ENCODE measurements around the gene KMT2A.
"Not testable (repeated sequence)": the region's sequence is repeated elsewhere in the genome, so short reads cannot be mapped to it uniquely, and the experiment has no call there.

Gene KMT2A

DNA sequence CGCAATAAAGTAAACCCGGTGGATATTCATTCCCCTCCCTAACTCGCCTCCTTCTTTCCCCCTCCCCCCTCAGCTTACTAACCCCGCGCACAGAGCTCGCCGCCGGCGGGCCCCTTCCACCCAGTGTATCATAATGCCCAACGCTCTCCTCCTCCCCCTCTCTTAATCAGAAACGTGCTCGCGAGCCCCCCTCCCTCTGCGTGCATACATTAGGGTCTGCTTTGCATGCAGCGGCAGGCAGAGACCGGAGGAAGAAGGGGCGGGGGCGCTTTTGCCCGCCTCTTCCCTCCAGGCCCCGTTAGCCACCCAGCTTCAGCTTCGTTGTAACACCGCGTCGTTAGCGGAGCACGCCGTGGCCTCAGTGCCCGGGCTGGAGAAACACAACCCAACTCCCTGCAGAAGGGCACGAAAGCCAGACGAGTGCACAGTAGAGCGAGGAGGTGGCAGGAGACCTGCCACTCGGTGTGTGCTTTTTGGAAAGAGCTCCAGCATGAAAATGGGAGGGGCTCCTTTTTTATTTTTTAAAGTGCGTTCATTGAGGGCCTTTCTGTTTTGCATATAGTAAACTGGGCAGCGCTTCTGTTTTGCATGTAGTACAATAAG is 901 bp upstream of the KMT2A start:
- DNase-seq = peak; percentile 77

DNA sequence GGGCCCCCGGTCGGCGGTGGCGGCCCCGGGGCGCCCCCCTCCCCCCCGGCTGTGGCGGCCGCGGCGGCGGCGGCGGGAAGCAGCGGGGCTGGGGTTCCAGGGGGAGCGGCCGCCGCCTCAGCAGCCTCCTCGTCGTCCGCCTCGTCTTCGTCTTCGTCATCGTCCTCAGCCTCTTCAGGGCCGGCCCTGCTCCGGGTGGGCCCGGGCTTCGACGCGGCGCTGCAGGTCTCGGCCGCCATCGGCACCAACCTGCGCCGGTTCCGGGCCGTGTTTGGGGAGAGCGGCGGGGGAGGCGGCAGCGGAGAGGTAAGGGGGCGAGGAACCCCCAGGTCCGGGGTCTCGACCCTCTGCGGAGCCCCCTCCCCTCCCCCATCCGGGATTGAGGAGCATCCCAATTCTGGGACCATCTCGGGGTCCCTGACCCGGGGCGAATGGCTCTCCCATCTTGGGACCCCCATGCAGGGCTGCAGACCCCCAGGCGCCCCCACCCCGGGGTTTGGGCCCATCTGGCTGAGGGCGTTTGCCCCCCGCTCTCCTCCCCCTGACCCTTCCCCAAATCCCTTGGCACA is 431 bp downstream of the KMT2A start:
- DNase-seq = no peak

DNA sequence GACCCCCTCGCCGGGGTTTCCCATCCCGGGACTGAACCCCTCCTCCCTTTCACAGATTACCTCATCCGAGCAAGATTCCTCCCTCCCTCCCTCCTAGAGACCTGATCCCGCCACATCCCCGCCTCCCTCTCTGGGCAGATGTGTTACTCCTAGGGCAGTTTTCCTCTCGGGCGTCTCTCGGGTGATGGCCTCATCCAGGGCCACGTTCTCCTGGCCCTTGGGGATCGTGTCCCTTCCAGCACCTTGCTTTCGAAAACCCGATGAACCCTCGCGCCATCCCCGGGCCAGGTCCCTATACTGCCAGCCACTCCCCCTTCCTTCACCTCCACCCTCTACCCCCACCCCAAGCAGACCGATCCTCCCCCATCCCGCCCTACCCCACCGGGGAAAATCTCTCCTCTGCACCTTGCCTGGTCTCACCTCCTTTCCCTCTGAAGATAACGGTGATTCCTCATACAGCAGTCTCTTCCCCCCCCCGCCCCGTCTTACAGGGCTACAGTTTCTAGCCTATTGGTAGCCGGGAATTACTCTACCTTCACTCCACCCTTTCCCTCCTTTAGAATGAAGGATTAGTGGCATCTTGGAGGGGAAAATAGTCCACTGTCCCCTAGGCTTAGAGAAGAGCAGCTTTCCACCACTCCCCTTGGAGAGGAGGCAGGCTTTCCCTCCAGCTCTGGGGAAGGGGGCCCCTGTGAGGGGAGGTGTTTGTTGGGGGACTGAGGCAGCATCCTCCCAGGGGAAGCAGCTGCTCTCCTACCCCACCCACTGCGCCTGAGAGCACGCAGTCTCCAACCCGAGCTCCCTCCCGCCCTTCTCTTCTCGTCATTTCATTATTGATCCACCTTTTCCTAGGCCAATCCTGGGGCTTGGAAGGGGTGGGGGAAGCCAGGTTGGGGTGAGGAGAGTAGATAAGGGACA is 1.2 kb downstream of the KMT2A start:
- DNase-seq = peak; percentile 68

GRCh38 chr11:118438314-118438931 is 2.1 kb downstream of the KMT2A start:
- DNase-seq = peak; percentile 82

GRCh38 chr11:118439646-118440045 is 3.4 kb downstream of the KMT2A start:
- DNase-seq = no peak

DNA sequence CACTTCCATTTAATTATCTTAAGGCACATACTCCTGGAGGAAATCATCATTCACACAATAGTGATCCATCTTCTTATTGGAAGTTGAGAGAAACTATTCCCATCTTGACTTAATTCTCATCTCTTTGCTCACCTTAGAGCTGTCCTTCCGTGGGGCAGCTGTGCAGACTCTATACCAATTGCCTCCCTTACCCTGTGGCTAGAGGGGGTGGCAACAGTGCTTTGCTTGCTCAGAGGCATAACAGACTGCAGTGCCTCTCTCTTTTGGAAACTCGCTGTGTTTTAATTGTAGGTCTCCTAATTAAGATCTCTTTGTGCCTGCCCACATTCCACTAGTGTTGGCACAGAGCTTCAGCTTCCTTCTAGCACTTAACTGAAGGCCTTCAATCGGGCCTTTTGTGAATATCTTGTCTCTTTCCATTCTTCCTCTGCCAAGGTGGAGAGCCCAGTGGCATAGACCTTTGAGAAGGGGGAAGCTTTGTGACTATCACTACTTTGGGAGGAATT is 5.5 kb downstream of the KMT2A start:
- no peak for DNase-seq

DNA sequence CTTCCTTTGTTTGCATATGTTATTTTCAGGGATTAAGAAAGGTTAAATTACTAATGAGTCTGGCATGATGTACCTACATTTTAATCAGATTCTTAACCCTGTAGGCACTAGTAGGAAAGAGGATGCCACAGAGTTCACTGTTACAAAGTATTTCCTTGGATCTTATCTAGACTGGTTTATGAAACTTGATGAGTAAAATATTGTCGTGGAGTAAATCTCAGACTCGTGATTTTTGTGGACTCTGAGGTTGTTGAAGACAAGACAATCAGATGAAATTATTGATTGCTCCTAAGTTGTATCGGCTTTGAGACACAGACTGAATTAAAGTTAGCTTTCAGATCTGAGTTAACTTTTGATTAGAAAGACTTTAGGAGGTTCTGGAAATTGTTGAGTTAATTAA is 6.0 kb downstream of the KMT2A start:
- DNase-seq = no peak

- DNase-seq = no peak
These were observed 6.8 kb downstream of the KMT2A start for GRCh38 chr11:118442908-118443589.

- no peak for DNase-seq
These were observed 7.4 kb downstream of the KMT2A start for GRCh38 chr11:118443590-118444218.

GRCh38 chr11:118447423-118447822 is 11.1 kb downstream of the KMT2A start:
- DNase-seq = no peak

DNA sequence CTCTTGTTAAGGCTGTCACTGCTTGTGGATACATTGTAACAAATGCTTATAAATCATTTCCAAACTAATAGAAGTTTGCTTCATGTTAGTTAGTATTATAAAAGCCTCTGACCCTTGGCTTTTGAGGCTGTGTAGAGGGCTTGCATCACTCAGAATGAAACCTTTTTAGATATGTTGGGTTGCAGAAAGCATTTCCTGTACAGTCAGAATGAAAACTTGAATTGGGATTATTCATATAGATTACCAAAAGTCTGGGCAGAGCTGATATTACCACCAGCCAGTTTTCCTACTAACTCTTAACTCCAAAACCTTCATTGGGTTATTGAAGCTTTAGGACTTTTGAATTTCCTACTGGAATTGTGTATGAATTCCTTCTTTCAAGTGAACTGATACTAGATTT is 12.0 kb downstream of the KMT2A start:
- no peak for DNase-seq

DNA sequence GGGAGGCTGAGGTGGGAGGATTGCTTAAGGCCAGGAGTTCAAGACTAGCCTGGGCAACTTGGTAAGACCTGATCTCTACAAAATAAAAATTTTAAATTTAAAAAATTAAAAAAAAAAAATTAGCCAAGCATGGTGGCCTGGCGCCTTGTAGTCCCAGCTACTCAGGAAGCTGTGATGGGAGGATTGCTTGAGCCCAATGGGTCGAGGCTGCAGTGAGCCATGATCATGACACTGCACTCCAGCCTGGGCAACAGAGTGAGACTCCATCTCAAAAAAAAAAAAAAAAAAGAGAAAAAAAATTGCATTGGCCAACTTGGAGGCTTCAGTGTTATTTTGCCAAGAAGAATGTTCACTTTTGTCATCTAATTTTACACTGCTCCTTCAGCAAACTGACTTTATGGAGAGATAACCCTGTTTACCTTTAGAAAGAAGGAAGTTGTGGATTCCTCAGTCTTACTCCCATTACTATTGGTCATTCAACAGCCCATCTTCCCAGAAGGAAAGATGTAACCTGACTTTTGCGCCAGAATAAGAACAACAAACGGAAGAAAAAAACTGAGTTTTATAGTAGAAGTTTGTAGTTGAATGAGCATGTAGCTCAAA is 13.1 kb downstream of the KMT2A start:
- DNase-seq = no peak

DNA sequence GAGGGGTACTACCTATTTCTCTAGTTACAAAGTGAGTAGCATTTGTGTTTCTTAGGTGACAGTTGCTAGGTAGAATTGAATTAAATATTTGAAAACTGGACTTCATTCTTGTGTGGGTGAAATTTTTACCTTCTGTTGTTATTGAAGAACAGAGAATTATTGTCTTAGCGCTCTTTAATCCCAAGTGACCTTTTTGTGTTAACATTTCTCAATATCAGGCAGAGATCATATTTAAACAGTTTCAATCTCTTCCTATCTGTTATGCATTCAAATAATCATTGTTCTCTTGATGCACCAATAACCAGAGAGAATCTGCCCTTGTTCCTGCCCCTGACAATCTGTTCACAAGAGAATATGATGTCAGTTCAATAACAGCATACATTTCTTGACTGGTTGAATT is 14.2 kb downstream of the KMT2A start:
- no peak for DNase-seq

DNA sequence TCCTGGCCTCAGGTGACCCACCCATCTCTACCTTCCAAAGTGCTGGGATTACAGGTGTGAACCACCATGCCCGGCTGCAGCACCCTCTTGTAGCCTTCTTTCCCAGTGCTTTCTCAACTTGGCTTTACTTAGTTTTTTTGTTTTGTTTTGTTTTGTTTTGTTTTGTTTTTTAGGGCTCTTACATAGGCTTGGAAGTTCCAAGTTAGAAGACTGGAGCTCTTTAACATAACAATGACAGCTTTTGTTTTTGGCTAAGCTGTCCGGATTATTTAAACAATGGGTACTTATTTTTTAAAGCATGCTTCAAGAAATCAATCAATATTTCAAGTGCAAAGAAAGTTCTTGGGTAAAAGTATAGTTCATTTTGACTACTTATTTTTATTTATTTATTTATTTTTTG is 25.9 kb downstream of the KMT2A start:
- no peak for DNase-seq

GRCh38 chr11:118468968-118469367 is 32.7 kb downstream of the KMT2A start:
- DNase-seq = not testable (repeated sequence)

DNA sequence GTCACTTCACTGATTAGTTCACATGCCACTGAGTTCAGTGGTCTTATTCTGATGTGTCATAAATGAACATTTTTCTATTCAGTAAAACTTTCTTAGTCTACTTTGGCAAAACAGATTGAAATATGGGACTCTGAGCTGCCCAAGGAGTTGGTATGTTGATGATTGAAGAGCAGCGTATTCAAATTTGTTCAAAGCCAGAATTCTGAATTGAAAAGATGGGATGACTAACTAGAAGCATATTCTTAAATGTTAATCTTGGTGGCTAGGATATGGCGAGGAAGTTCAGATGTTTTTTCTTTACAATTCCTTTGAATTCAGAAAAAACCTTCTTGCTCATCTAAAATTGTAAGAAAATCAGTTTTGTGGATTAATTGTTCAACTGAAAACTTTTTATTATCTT is 34.7 kb downstream of the KMT2A start:
- no peak for DNase-seq

DNA sequence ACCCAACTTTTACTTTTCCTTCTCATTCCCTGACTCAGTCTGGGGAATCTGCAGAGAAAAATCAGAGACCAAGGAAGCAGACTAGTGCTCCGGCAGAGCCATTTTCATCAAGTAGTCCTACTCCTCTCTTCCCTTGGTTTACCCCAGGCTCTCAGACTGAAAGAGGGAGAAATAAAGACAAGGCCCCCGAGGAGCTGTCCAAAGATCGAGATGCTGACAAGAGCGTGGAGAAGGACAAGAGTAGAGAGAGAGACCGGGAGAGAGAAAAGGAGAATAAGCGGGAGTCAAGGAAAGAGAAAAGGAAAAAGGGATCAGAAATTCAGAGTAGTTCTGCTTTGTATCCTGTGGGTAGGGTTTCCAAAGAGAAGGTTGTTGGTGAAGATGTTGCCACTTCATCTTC is 37.2 kb downstream of the KMT2A start:
- no peak for DNase-seq

DNA sequence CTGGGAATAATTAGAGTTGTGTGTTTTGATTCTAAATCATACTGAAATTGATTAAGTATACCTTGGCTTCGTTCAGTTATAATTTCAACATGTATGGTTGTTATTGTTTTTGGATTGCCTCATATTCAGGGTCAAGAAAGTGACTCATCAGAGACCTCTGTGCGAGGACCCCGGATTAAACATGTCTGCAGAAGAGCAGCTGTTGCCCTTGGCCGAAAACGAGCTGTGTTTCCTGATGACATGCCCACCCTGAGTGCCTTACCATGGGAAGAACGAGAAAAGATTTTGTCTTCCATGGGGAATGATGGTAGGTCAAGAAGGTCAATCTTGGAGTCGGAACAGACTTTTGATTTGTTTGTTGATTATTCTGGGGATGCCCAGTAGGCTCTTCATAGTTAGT is 40.4 kb downstream of the KMT2A start:
- DNase-seq = no peak

GRCh38 chr11:118481238-118481637 is 44.9 kb downstream of the KMT2A start:
- not testable (repeated sequence) for DNase-seq

- DNase-seq = no peak
These were observed 48.1 kb downstream of the KMT2A start for GRCh38 chr11:118484405-118484804.

GRCh38 chr11:118485273-118485672 is 49.0 kb downstream of the KMT2A start:
- DNase-seq = no peak
